HTERT RPE-1 (cell line): Measurements from ENCODE around the gene IGF1.

Source experiments
- in situ Hi-C: fragments of 300-500 bp; cut with MboI; formaldehyde crosslinking; loops from 4 replicates; pipeline ENCODE4 v1.14.3; 2020; ENCODE audit warnings: low sequenced_read_pairs

Gene IGF1

GRCh38 chr12:102429211-102430154, 50.9 kb downstream of the IGF1 start:
- in situ Hi-C loops = no loop called here

GRCh38 chr12:102427543-102427941, 52.8 kb downstream of the IGF1 start:
- in situ Hi-C loops = no loop called here

- in situ Hi-C loops = no loop called here
Observed at GRCh38 chr12:102426599-102427542, 53.5 kb downstream of the IGF1 start.

- in situ Hi-C loops = no loop called here
Observed at GRCh38 chr12:102425109-102426039, 55.0 kb downstream of the IGF1 start.

GRCh38 chr12:102423462-102423861, 56.9 kb downstream of the IGF1 start:
- in situ Hi-C loops = no loop called here

GRCh38 chr12:102421802-102422583, 58.4 kb downstream of the IGF1 start:
- in situ Hi-C loops = no loop called here

- in situ Hi-C loops = no loop called here
Observed at GRCh38 chr12:102419094-102419764, 61.1 kb downstream of the IGF1 start.

GRCh38 chr12:102417055-102417454, 63.3 kb downstream of the IGF1 start:
- in situ Hi-C loops = no loop called here

- in situ Hi-C loops = no loop called here
Observed at GRCh38 chr12:102415515-102415914, 64.8 kb downstream of the IGF1 start.

GRCh38 chr12:102413396-102413795, 67.0 kb downstream of the IGF1 start:
- in situ Hi-C loops = no loop called here

GRCh38 chr12:102410511-102410910, 69.9 kb downstream of the IGF1 start:
- in situ Hi-C loops = no loop called here

- in situ Hi-C loops = no loop called here
Observed at GRCh38 chr12:102408487-102409297, 71.7 kb downstream of the IGF1 start.

- in situ Hi-C loops = no loop called here
Observed at GRCh38 chr12:102407776-102408486, 72.4 kb downstream of the IGF1 start.

GRCh38 chr12:102406033-102406584, 74.3 kb downstream of the IGF1 start:
- in situ Hi-C loops = no loop called here

- in situ Hi-C loops = no loop called here
Observed at GRCh38 chr12:102401087-102401486, 79.3 kb downstream of the IGF1 start.

GRCh38 chr12:102399653-102400052, 80.7 kb downstream of the IGF1 start:
- in situ Hi-C loops = no loop called here

GRCh38 chr12:102396276-102396675, 84.1 kb downstream of the IGF1 start:
- in situ Hi-C loops = no loop called here
